NCI-H2107 (cell line): ENCODE results near the gene STX1A.
"Not testable (repeated sequence)": the region's sequence is repeated elsewhere in the genome, so short reads cannot be mapped to it uniquely, and the experiment has no call there.

Experiments
- DNase-seq: peaks from one replicate; lab custom pipeline; 2025; lab: John Stamatoyannopoulos, UW

STX1A gene

DNA sequence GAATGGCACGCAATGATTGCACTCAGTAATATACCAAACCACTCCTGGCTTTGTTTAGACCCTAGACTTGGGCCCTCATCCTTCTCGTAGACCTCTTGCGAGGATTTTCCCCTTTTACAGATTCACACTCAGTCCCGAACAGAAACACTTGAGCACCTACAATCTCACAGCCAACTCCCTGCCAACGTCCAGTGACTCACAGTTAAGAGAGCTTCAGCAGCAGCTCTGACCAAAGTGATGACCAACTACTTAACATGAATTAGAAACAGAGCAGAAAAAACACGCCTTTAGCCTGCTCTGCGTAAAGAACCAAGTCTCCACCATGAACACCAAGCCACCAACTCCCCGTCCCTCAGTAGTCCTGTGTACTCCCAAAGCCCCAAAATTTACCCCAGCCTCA lies 38.4 kb downstream of the STX1A start:
- no peak for DNase-seq

DNA sequence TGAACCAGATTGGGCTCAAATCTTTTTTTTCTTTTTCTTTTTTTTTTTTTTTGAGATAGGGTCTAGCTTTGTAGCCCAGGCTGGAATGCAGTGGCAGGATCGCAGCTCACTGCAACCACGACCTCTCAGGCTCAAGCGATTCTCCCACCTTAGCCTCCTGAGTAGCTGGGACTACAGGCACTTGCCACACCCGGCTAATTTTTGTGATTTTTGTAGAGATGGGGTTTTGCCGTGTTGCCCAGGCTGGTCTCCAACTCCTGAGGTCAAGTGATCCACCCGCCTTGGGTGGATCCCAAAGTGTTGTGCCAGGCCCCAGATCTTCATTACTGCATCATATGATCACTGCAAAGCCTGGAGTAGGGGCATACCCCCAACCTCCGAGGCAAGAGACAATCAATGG lies 39.0 kb downstream of the STX1A start:
- no peak for DNase-seq

- DNase-seq, result no peak
Measured at GRCh38 chr7:73679709-73680108, 39.8 kb downstream of the STX1A start.

DNA sequence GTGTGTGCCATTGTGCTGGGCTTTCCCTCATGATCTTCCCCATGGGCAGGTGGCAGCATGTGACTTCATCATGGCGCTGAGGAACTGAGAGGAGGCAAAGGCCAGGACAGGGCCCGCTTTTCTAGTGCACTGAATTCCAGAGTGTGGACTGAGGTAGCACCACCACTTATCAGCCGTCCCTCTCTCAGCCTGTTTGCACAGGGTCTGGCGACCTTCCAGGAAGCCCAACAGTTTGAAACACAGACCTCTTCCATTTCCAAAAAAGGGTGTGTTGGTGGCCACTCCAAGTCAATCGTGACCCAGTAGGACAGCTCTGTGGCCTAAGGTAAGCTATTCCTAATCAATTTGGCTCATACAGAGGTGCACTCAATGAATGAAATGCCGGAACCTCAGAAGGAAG lies 40.6 kb downstream of the STX1A start:
- no peak for DNase-seq

GRCh38 chr7:73676062-73676461 lies 43.4 kb downstream of the STX1A start:
- not testable (repeated sequence) for DNase-seq

- DNase-seq, result no peak
Measured at GRCh38 chr7:73674468-73675124, 44.9 kb downstream of the STX1A start.

DNA sequence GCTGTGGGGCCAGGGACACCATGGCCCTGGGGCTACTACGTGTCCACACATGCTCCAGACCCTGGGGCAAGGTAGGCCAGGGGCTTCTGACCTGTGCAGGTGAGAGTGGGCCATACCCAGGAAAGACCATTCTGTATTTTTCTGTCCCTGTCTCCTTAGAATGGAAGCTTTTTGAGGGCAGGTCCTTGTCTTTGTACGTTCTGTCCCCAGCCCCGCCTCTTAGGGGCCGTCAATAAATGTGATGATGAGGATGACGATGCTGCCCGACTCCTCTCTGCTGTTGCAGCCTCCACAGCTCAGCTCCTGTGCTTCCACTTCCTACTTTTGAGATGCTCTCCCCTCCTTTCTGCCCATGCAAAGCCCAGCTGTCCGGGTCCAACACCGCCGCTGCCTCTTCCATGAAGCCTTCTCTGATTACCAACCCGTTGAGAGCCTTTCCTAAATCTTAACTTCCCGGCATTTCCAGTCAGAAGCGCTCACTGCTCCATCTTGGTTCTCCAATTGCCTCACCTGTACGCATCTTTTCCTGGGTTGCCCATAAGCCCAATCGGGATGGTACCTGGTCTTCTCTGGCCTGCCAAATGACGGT lies 47.5 kb downstream of the STX1A start:
- no peak for DNase-seq

GRCh38 chr7:73671322-73671661 lies 48.2 kb downstream of the STX1A start:
- DNase-seq, result no peak

- no peak for DNase-seq
Measured at GRCh38 chr7:73669858-73670385, 49.5 kb downstream of the STX1A start.

DNA sequence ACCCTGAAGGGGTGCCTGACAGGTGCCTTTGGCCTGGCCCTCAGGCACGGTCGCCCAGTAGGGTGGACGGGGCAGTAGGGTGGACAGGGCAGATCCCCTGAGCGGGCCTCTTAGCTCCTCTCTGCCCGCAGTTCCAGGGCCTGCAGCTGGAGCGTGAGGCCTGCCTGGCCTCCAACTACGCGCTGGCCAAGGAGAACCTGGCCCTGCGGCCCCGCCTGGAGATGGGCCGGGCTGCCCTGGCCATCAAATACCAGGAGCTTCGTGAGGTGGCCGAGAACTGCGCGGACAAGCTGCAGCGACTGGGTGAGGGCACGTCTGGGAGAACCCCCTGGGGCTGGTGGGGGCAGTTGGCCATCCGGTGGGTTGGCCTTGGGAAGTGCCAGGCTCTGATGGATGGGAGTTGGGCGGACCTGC lies 50.2 kb downstream of the STX1A start:
- no peak for DNase-seq

GRCh38 chr7:73668886-73669230 lies 50.6 kb downstream of the STX1A start:
- DNase-seq, result no peak

DNA sequence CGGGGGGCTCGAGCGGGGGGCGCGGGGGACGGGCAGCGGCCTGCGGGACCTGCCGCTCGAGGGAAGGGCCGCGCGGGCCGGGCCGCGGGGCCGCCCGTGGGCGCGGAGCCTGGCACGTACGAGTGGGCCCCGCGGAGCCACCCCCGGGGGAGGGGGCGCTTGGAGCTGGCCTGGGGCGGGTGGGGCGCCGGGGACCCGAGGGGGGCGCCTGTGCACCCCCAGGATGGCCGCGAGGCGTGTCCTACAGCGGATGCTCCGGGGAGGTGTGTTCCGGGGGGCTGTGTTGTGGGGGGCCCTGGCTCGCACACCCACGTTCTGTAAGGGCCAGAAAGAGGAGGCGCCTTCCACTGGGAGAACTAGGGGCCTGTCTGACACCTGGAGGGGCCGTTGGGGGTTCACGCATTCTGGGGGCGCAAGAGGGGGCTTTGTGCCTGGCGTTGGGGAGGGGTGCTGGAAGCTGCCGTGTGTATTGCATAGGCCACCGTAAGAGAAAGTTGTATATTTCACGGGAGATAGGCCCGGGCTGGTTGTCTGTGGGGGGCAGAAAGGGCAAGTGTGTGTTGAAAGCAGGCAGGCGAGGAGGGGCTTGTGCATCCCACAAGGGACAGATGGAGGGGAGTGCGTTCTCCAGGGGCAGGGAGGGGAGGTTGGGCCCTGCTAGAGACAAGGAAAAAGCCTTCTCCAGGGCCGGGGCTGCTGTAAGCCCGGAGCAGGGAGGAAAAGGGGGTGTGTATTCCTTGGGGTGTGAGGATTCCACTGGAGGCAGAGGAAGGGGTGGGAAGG lies 51.2 kb downstream of the STX1A start:
- DNase-seq, result no peak

- peak; percentile 95 for DNase-seq
Measured at GRCh38 chr7:73667344-73668102, 51.9 kb downstream of the STX1A start, which contains the start of gene VPS37D. TSS of gene VPS37D (plus strand) at chr7:73667831. CDS start at chr7:73667959, 128 bp downstream.

DNA sequence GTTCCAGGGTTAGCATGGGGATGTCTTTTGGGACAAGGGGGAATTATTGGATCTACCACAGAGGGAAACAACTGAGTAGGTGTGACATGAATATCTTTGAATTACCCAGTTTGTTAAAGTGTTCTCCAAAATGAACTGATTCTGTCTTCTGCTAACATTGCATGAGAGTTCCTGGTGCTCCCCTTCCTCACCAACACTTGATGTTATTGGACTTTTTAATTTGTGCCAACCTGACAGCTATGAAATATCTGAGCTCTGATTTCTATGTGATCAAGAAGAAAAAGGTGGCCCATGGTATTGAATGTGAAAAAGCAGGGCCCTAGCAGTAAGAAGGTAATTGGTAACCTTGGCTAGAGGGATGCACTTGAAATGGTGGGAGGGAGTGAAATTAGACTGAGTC lies 56.4 kb downstream of the STX1A start:
- no peak for DNase-seq

- not testable (repeated sequence) for DNase-seq
Measured at GRCh38 chr7:73660594-73660993, 58.9 kb downstream of the STX1A start.

DNA sequence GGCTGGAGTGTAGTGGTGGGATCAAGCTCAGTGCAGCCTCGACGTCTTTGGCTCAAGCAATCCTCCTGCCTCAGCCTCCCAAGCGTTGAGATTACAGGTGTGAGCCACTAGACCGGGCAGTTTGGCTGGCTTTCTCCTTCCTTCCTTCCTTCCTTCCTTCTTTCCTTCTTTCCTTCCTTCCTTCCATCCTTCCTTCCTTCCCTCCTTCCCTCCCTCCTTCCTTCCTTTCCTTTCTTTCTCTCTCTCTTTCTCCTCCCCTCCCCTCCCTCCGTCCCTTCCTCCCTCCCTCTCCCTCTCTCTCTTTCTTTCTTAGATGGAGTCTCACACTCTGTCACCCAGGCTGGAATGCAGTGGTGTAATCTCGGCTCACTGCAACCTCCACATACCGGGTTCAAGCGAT lies 59.5 kb downstream of the STX1A start:
- DNase-seq, result no peak

DNA sequence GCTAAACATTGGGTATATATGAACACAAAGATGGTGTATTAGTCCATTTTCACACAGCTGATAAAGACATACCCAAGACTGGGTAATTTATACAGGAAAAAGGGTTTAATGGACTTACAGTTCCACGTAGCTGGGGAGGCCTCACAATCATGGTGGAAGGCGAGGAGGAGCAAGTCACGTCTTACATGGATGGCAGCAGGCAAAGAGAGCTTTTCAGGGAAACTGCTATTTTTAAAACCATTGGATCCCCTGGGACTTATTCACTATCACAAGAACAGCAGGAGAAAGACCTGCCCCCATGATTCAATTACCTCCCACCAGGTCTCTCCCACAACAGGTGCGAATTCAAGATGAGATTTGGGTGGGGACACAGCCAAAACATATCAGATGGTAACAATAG lies 64.2 kb downstream of the STX1A start:
- DNase-seq, result not testable (repeated sequence)

- DNase-seq, result no peak
Measured at GRCh38 chr7:73652541-73652949, 66.9 kb downstream of the STX1A start.

GRCh38 chr7:73650524-73650923 lies 68.9 kb downstream of the STX1A start:
- DNase-seq, result no peak

DNA sequence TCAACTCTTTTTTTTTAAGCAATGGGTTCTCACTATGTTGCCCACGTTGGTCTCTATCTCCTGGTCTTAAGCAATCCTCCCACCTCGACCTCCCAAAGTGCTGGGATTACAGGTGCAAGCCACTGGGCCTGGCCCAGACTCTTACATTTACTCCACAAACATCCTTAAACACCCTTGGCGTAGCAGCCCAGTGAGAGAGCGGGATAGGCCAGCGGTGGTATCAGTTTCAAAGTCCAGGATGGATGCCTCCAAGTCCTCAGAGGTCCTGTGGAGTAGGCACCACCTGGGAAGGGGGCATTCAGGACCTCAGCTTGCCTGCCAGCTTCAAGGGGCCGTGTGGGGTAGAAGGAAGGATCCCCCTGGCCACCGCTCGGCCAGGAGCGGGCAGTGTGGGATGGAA lies 69.9 kb downstream of the STX1A start:
- no peak for DNase-seq
